ENCODE results near the gene TPRA1.

DNA sequence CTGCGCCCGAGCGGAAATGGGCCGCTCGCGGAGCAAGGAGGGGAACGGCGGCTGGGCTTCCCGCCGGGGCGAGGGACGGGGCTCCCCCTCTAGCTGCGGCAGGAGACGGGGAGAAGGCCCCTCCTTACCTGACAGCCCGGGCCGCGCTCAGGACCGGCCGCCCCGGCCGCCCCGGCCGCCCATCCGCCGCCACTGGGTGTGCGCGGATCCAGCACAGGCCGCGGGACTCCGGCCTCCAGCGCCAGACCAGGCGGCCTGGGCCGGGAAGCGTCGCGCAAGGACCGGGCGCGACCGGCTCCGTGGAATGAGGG is 296 bp downstream of the TPRA1 start:
- no peak for TF ChIP-seq CTCF (IDR thresholded peaks at IDR 0.05 in 2 of 3, conservative IDR thresholded peaks at IDR 0.05 in 1 of 3; ENCODE audit: borderline replicate concordance in 1 of 3, insufficient read depth in 1 of 3, low read depth in 2 of 3, low read length in 2 of 3)
- TF ChIP-seq EZH2 (IDR thresholded peaks at IDR 0.05): no peak
- TF ChIP-seq POLR2AphosphoS5 (IDR thresholded peaks at IDR 0.05; ENCODE audit: low read depth, low read length): no peak
- TF ChIP-seq ATF3 (IDR thresholded peaks at IDR 0.05): no peak
